GM19372 (cell line): ENCODE results near the gene DAB2IP.

Source experiments
- ATAC-seq: cut with Tn5 transposase; IDR thresholded peaks from one replicate; pipeline ENCODE4 v1.9.1; 2021; ENCODE audit warnings: mild to moderate bottlenecking, low read depth, moderate library complexity; ENCODE audit not compliant: unreplicated experiment

Gene DAB2IP

GRCh38 chr9:121717141-121717991 lies 65.9 kb downstream of the DAB2IP start:
- ATAC-seq: no peak

GRCh38 chr9:121718084-121718483 lies 66.7 kb downstream of the DAB2IP start:
- no peak for ATAC-seq

GRCh38 chr9:121718501-121718900 lies 67.1 kb downstream of the DAB2IP start:
- ATAC-seq: no peak

GRCh38 chr9:121720311-121721057 lies 69.0 kb downstream of the DAB2IP start:
- ATAC-seq: no peak

GRCh38 chr9:121721058-121721350 lies 69.6 kb downstream of the DAB2IP start:
- no peak for ATAC-seq

GRCh38 chr9:121721770-121722169 lies 70.3 kb downstream of the DAB2IP start:
- ATAC-seq: no peak

GRCh38 chr9:121725008-121725775 lies 73.8 kb downstream of the DAB2IP start:
- ATAC-seq: no peak

GRCh38 chr9:121727295-121728020 lies 76.0 kb downstream of the DAB2IP start:
- no peak for ATAC-seq

- no peak for ATAC-seq
These were observed 77.5 kb downstream of the DAB2IP start for GRCh38 chr9:121728916-121729315.

- no peak for ATAC-seq
These were observed 78.5 kb downstream of the DAB2IP start for GRCh38 chr9:121729769-121730562.

- ATAC-seq: no peak
These were observed 79.7 kb downstream of the DAB2IP start for GRCh38 chr9:121731090-121731489.

GRCh38 chr9:121731919-121732318 lies 80.5 kb downstream of the DAB2IP start:
- no peak for ATAC-seq

- ATAC-seq: no peak
These were observed 81.0 kb downstream of the DAB2IP start for GRCh38 chr9:121732389-121732788.

- no peak for ATAC-seq
These were observed 81.5 kb downstream of the DAB2IP start for GRCh38 chr9:121732886-121733285.

GRCh38 chr9:121734465-121734864 lies 83.0 kb downstream of the DAB2IP start:
- ATAC-seq: no peak

- ATAC-seq: peak; percentile 67
These were observed 83.8 kb downstream of the DAB2IP start for GRCh38 chr9:121735065-121735792.

GRCh38 chr9:121735793-121736770 lies 84.6 kb downstream of the DAB2IP start:
- no peak for ATAC-seq

- ATAC-seq: no peak
These were observed 85.6 kb downstream of the DAB2IP start for GRCh38 chr9:121736934-121737462.
